Measurements from ENCODE around the gene TFF2.

TFF2 gene

GRCh38 chr21:42305707-42306147 is 45.1 kb downstream of the TFF2 start:
- DNase-seq (ENCODE audit: low spot score), result no peak

DNA sequence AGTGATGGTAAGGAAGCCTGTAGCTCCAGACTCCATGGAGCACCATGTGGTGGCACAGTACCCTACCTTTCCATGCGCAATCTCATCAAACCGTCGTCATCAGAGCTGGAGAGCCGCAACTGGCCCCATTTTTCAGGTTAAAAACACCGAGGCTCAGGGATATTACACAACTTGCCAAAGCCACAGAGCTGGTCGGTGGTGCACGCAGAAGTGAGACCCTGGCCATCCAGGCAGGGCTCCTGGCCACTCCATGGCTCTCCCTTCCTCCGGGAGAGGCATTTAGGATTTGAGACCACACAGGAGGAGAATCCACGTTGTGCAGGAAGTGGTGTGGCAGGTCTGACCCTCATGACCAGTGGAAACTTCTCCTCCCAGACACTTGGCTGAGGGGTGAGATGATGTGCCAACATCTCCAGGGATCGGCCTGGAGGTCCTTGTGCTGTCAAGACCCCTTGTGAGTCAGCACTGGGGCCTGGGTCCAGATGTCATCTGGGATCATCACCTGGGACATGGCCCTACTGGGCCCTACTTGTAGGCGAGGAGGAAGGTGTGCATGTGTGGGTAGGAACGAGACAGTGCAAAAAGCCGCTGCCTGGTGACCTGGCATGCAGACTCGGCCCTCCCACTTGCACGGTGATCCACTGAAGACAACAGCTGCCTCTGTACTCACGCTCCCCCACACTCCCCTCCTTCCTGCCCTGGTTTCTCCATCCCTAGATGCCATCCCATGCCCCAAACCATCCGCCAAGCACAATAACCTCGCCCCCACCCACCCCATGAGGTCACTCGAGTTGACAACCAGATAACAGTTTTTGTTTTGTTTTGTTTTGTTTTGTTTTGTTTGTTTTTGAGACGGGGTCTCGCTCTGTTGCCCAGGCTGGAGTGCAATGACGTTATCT is 46.0 kb downstream of the TFF2 start:
- DNase-seq (ENCODE audit: low spot score), result no peak

DNA sequence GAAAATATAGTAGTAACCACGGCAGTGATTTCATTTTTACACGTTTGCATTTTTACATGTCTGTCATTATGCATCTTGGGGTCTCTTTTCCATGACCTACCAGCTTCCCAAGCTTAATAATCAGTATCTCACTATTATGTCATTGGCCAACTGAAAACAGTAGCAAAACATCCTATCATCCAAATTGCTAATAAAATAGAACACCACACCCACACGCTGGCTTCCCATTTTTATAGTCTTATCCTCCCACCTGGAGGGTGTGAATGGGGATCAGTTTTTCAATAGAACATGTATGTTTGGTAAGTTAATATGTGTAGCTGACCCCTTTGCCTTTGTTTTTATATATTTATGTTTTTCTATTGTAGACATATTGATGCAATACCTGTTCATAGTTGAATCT is 47.4 kb downstream of the TFF2 start:
- DNase-seq (ENCODE audit: low spot score), result no peak

DNA sequence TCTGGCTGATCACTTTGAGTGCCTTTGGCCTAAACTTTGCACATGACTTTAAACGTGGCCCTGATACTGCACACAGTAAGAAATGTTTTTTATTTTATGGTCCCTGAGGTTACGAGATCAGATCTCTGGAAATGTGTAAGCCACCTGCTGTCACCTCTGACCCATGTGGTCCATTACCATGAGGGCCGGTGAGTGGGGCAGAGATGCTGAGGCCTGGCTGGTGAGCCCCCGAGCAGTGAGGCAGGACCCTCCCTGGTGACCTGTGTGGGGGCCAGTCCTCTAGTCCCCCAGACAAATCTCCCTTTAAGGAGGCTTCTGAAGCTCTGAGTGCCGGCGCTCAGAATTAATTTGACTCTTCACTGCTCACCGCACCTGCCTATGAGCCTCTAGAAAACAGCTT is 48.0 kb downstream of the TFF2 start:
- no peak for DNase-seq (ENCODE audit: low spot score)

- DNase-seq (ENCODE audit: low spot score), result no peak
These were observed 48.6 kb downstream of the TFF2 start for GRCh38 chr21:42302076-42302650.

DNA sequence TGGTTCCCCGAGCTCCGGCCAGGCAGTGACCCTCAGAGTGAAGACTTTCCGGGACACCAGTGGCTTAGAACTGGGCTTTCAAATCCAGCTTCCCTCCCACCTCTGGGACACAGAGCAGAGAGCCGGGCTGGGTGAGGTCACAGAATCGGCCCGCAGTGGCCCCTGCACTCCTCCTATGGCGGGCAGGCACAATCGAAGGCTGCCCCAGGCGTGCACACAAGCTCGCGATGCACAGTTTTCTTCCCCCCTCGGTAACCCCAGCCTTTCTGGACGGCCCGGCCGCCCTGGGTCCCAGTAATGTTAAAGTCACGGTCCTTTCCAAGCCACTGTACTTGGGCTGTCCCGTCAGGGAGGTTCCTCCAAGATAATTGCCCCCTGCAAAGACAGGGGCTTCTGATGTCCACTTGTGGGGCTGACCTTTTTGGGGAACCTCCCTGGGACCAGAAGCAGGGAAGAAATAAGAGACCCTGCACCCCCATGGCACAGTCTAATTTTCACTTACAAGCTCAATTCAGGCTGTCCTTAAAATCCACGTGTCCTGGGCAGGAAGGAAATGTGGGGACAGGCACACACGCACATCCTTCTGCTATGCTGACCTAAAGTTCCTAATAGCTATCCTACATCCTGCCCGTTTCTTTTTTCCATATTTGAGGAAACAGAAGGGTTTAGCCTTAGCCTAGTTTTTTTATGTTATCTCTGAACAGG is 49.3 kb downstream of the TFF2 start:
- DNase-seq (ENCODE audit: low spot score), result no peak

DNA sequence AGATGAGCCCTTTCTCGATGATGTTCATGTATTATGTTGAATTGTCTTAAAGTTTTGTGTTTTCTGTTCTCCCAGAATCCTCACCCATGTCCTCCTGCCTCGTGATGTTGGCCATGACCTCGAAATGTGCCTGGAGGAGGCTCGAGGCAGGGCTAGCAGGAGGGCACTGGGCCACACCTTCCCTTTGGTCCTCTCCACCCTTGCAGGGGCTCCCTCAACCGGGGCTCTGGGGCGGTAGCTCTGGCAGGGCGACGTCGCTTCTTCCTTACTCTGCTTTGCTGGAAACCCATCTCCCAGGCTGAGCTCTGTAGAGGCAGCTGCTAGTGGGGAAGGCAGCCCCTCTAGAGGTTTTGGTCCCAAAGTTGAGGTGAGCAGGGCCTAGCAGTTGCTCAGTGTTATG is 49.8 kb downstream of the TFF2 start:
- no peak for DNase-seq (ENCODE audit: low spot score)

DNA sequence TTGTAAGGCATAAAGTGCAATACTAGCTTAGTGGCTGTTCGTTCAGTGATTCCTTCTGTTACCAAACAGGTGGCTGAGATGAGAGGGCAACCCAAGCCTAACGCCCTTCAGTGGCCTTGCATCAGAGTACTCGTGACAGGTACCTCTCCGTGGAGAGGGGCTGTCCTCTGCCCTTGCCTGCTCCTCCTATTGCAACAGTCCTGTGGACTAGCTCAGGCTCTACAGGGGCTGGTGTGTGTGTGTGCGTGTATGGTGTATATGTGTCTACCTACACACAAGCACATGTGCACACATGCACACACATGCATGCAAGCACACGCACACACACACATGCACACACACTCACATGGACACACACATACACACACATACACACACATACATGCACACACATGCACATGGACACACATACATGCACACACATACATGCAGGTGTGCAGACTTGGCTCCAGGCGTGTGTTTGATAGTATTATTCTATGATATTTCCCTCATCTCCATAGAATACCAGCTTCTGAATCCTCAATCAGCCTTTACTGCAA is 50.7 kb downstream of the TFF2 start:
- no peak for DNase-seq (ENCODE audit: low spot score)

DNA sequence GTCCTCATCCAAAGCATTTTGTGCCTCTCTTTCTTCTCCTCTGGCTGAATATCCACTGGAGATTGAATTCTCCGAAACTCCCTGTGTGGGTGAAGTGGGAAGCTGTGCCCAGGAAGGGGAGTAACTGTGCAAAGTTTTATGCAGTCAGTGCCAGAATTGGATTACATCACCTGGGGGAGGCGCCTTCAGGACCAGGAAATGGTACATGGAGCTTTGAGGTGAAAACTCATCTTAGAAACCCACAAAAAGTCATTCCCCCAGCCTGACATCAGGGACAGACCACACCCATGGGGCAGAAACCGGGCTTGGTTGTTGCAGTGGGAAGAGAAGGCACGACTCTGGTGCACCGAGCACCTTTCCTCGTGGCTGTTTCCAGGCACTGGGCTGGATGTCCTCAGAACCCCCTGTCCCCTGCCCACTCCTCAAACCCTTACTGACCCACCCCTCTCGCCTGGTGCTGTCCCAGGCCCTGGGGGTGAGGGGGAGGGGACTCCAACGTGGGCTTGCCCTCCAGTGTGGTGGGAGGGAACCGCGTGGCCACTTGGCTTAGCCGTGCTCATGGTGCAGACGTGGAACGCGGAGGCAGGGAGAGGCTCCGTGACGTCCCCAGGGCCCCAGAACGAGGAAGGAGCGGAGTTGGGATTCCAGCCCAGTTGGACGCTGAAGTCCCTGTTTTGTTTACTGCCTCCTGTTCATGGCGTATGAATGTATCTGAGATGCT is 51.3 kb downstream of the TFF2 start:
- DNase-seq (ENCODE audit: low spot score), result no peak

DNA sequence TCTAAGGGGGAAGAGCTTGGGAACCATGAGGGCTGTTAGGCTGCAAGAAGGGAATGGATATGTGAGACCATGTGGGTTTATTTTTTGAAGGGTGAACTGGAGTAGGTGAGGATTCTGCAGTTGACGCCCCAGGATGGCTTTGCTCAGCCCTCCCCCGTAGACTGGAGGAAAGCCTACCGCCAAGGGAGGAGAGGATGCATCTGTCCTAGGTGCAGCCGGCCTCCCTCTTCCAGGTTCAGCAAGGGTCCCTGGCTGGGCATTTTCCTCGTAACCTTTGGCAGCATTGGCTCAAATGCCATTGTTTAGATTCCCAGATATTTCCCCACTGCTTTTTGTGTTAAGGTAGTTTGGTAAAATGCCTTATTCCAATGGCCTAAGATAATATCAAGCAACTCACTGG is 52.1 kb downstream of the TFF2 start:
- no peak for DNase-seq (ENCODE audit: low spot score)

DNA sequence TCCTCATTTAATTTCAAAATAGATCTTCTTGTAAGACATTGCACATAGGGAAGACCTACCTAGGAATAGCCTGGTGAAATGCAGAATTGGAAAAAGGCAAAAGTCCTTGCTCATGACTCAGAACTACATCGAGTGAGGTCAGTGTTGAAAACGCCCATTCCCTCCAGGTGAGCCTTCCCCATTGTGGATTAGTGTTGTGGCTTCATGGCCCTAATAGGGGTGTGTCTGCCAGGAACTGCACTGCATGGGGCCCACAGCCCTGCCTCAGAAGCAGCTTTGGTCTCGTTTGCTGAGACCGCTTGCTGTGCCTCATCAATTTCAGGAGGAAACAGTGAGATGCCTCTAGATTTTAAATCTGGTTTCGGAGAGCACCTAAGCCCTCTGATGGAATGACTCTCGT is 52.6 kb downstream of the TFF2 start:
- DNase-seq (ENCODE audit: low spot score), result no peak

DNA sequence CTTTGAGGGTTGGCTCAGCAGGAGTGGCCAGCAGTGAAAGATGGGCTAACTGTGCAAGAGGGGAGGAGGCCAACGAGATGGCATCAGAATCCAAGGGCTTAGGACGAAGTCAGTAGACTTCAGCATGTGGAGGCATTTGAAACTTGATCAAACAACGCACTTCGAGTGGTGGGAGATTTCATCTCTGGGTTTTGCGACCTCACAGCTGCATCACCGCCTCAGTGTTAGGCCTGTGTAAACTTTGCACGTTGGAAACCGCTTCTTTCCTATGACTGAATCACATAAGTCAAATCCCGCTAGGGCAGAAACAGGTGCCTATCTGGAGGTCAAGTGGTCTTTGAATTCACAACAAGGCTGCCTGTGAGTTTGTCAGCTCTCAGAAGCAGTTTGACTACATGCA is 53.4 kb downstream of the TFF2 start:
- DNase-seq (ENCODE audit: low spot score), result no peak

GRCh38 chr21:42296501-42296900 is 54.3 kb downstream of the TFF2 start:
- DNase-seq (ENCODE audit: low spot score), result no peak
